UCSD-AML1 (cell line): ENCODE data around the gene FBXO21.

Experiments used
- DNase-seq: peaks from one replicate; lab custom pipeline; 2025; ENCODE audit not compliant: unreplicated experiment; lab: John Stamatoyannopoulos, UW

FBXO21 gene

DNA sequence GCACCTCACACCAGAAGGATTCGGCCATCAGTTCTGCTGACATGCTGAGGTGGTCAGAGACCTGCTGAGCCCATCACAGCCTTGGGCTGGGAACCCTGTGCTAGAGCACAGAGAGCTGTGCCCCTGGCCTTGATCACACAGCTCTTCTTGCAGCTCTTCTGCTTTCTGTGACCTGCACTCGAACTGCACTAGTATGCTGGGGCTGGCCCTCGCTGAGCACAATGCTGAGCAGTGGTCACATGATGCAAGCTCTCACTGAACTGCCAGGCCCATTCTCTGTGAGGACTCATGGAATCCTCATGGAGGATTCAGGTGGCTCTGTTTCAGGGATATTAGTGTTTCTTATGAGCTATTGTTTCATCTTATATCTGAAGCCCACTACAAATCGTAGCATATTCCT, 22.5 kb downstream of the FBXO21 start:
- DNase-seq = no peak

- DNase-seq = no peak
Observed at GRCh38 chr12:117166107-117166506, 24.2 kb downstream of the FBXO21 start.

DNA sequence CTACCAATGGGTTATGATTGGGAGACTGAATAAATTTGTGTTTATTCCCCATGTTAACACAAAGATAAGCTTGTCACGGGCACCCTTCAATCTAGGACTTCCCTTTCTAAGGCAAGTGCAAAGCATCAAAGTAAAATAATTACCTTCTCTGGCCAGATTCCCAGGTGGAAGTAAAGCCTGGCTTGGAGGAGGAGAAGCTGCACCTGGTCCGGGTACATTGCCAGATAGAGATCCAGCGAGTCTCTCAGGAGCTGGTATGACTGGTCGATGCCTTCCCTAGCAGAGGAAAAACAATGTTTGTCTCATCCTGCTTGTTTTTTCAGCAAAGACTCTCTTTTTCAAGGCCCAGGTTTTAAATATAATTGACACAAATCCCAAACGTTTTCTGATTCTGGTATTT, 24.9 kb downstream of the FBXO21 start:
- no peak for DNase-seq

- DNase-seq = no peak
Observed at GRCh38 chr12:117162633-117163032, 27.6 kb downstream of the FBXO21 start.

DNA sequence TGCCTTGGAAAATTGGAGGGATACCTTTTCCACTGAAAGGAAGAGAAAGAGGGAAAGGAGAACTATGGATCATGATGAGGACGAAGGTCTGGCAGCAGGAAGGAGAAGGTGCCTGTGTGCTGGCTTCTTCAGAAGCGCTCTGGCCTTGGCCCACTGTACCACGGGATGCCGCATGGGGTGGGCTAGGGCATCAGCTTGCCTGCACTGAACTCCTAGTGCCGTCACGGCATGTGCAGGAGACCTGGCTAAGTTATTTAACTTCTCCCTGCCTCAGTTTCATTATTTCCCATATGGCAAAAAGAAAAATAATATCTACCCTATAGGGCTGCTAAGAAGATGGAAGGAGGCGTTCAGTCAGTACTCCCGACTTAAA, 28.1 kb downstream of the FBXO21 start:
- no peak for DNase-seq

- DNase-seq = no peak
Observed at GRCh38 chr12:117161460-117162166, 28.7 kb downstream of the FBXO21 start.

DNA sequence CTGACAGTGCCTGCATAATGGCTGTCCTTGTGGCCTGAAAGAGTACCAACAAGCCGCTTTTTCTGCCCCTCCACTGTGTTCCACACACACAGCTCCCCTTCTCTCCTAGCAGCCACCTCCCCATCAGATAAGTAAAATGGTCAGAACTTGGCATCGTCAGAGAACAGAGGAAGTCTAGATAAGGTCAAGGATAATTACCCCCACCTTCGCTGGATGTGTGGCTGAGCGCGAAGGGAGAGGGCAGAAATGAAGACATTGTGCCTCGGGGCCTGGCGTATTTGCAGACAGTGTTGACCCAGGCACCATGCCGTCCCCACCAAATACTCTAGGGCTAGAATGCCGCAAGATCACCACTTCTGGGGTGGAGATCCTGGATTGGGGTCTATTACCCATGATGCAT, 30.6 kb downstream of the FBXO21 start:
- no peak for DNase-seq

GRCh38 chr12:117158911-117159553, 31.2 kb downstream of the FBXO21 start:
- no peak for DNase-seq

GRCh38 chr12:117158096-117158495, 32.2 kb downstream of the FBXO21 start:
- no peak for DNase-seq

- peak; percentile 51 for DNase-seq
Observed at GRCh38 chr12:117155278-117156060, 34.8 kb downstream of the FBXO21 start.

DNA sequence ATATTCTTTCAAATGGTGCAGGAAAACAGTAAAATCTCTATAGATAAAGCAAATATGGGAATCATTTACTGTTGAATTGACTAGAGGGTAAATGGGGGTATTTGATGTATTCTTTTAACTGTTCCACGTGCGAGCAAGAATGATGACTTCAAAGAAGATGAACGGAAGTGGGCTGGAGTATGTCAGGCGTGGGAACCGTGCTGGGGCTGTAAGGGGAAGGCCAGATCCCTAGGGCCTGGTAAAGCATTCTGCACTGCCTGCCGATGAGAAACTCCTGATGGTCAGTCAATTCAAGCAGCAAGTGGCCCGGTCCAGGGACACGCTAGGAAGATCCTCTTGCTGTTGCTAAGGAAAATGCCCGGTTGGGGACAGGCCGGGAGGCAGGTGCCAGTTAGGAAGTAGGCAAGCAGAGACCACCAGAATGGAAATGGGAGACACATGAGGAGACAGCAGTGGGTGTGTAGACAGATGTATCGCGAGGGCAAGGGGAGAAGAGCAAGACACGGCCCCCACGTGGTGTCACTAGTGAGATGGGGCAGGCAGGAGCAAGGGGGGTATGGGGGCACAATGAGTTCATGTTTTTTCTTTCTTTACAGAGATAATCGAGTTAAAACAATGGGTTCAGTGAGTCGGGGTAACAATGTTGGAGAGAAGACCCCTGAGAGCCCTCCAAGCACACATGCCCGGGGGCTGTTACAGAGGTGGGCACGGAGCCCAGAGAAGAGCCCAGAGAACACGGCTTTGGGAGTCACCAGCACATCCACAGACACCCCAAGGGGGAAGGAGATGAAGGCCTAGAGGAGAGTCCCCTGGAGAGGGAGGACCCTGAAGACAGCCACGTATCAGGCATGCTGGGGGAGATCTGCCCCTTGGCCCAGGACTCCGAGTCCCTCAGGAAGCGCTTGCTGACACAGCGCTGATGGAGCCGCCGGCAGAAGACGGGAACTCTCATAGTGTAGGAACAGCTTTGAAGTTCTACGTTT, 37.2 kb downstream of the FBXO21 start:
- no peak for DNase-seq

GRCh38 chr12:117151403-117152031, 38.8 kb downstream of the FBXO21 start:
- no peak for DNase-seq

DNA sequence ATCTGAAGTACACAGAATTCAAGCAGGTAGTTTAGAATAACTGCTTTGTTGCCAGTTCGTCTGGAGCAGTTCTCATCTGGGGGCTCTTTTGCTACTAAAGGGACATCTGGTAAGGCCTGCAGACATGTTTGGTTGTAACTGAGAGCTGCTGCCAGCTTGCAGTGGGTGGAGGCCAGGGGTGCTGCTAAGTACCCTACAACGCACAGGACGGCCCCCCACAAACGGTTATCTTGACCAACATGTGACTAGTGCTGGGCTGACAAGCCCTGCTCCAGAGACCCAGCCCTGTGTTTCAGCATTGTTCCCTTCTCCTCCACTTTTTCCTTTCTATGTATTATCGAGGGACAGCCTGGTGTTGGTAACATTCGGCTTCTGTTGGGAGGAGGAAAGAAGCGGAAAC, 40.8 kb downstream of the FBXO21 start:
- no peak for DNase-seq

GRCh38 chr12:117148642-117149041, 41.6 kb downstream of the FBXO21 start:
- no peak for DNase-seq

- DNase-seq = no peak
Observed at GRCh38 chr12:117147639-117148038, 42.6 kb downstream of the FBXO21 start.

DNA sequence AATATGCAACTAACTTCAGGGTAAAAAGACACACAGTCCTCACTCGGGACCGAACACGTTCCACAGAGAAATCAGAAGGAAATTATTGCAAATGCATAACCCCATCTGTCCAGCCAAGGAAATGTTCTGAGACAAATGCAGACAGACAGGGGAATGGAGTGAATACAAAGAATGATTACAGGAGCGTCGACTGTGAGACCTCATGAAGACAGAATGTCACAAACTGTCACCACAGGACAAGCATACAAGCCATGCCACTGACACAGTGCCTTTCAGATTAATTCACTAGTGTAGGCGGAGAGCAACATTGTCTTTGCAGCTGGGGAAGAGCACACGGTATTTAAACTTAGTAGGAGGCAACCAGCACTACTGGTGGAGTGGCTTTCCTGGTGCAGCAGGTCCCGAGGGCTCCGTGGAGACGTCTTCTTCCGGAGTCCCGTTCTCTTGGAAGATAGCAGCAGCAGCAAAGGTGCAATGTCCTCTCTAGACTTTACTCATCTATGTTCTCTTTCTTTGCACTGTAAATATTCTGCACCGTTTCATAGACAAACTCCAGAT, 44.6 kb downstream of the FBXO21 start:
- no peak for DNase-seq

- DNase-seq = no peak
Observed at GRCh38 chr12:117144599-117144998, 45.7 kb downstream of the FBXO21 start.

DNA sequence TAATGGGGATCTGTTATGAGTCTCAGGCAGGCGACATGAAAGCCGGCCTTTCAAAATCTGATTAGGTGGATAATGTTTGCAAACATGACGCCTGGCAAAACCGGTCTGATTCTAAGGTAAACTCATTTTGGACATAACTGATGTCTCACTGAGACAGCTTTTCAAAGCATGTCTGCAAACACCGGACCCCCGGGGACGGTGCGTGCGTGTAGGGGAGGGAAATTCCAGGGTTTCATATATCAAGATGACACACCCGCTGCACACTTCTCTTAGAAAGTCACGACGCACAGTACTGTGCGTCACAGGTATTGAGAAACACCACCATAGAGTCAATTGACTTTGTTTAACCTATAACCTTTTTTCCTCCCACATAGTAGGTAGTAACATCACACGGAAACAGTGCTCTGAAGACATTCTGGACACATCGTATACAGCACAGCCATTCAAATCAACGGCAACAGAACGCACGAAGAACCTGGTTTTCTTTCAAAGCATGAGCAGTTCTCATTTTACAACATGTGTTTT, 47.2 kb downstream of the FBXO21 start:
- no peak for DNase-seq

- DNase-seq = no peak
Observed at GRCh38 chr12:117142094-117142493, 48.2 kb downstream of the FBXO21 start.
